SK-N-SH (cell line): ENCODE results near the gene TOMM20. TPM values are rescaled to one million over a fixed set of nuclear protein-coding genes. Genes with fewer than 3 reads are reported as not detected.

Experiments used
- CTCF ChIA-PET: fragments of 300-600, 350-600 bp; formaldehyde crosslinking; extraction: SDS; loops from one replicate; lab custom pipeline; 2021; lab: Yijun Ruan, JAX
- POLR2A ChIA-PET: fragments of 350-600 bp; sonication (Branson Sonifier 250); formaldehyde crosslinking; extraction: SDS; loops from one replicate; lab custom pipeline; 2020; ENCODE audit warnings: antibody characterized with exemption, inconsistent platforms; lab: Yijun Ruan, JAX
- DNase-seq: peaks from one replicate; pipeline ENCODE4 v3.0.0; 2012
- H2AFZ ChIP-seq: fragments of 200-600 bp; sonication (generic); 2 replicates; pipeline ENCODE4 v1.8.1; 2016; ENCODE audit warnings: antibody characterized with exemption, mild to moderate bottlenecking, low read depth
- H3F3A ChIP-seq: fragments of 200-600 bp; sonication (generic); replicated peaks from 2 replicates; pipeline ENCODE3; 2016; ENCODE audit warnings: antibody characterized with exemption, mild to moderate bottlenecking; ENCODE audit not compliant: insufficient read depth
- H3K27ac ChIP-seq, 2 experiments: fragments of 200-500 bp in 1 of 2; fragments of 200-600 bp in 1 of 2; sonication (Bioruptor generic) in 1 of 2; sonication (generic), shearing (Covaris generic) in 1 of 2; 2 replicates each; pipeline versions ENCODE4 v1.5.1 to v1.6.1; 2014 to 2016; ENCODE audit warnings: low read depth in 2 of 2, inconsistent platforms in 1 of 2, low read length in 1 of 2, mild to moderate bottlenecking in 1 of 2, mixed read lengths in 1 of 2
- H3K27me3 ChIP-seq: fragments of 200-600 bp; sonication (generic), shearing (Covaris generic); 2 replicates; pipeline ENCODE4 v1.6.1; 2016; ENCODE audit warnings: mixed run types; ENCODE audit not compliant: insufficient read depth
- H3K36me3 ChIP-seq, 2 experiments: fragments of 200-500 bp in 1 of 2; fragments of 200-600 bp in 1 of 2; sonication (Bioruptor generic) in 1 of 2; sonication (generic) in 1 of 2; replicated peaks in 1 of 2; 2 replicates each; pipeline versions ENCODE3 to v1.5.1; 2014 to 2016; ENCODE audit warnings: low read length in 1 of 2, mild to moderate bottlenecking in 1 of 2; ENCODE audit not compliant: insufficient read depth in 2 of 2, control insufficient read depth in 1 of 2
- H3K4me1 ChIP-seq, 2 experiments: fragments of 200-500 bp in 1 of 2; fragments of 200-600 bp in 1 of 2; sonication (Bioruptor generic) in 1 of 2; sonication (generic), shearing (Covaris generic) in 1 of 2; 2 replicates each; pipeline versions ENCODE4 v1.5.1 to v1.6.1; 2014 to 2016; ENCODE audit warnings: low read depth in 1 of 2, low read length in 1 of 2, mixed run types in 1 of 2; ENCODE audit not compliant: insufficient read depth in 2 of 2, control insufficient read depth in 1 of 2
- H3K4me2 ChIP-seq: fragments of 200-600 bp; sonication (generic), shearing (Covaris generic); 2 replicates; pipeline ENCODE4 v1.6.1; 2017; ENCODE audit warnings: mixed run types
- H3K4me3 ChIP-seq, 2 experiments: fragments of 200-500 bp in 1 of 2; fragments of 200-600 bp in 1 of 2; sonication (Bioruptor generic) in 1 of 2; sonication (generic), shearing (Covaris generic) in 1 of 2; 2 replicates each; pipeline versions ENCODE4 v1.5.1 to v1.8.1; 2014 to 2016; ENCODE audit warnings: low read depth in 2 of 2, inconsistent platforms in 1 of 2, low read length in 1 of 2, mild to moderate bottlenecking in 1 of 2, mixed read lengths in 1 of 2, moderate library complexity in 1 of 2
- H3K79me2 ChIP-seq: fragments of 200-600 bp; sonication (generic); 2 replicates; pipeline ENCODE4 v1.8.1; 2017; ENCODE audit warnings: mild to moderate bottlenecking; ENCODE audit not compliant: insufficient read depth
- H3K9ac ChIP-seq: fragments of 200-600 bp; sonication (generic); 2 replicates; pipeline ENCODE4 v1.6.1; 2017; ENCODE audit warnings: mixed run types
- H3K9me2 ChIP-seq: fragments of 200-600 bp; sonication (generic); 2 replicates; pipeline ENCODE4 v1.6.1; 2017; ENCODE audit warnings: mixed run types
- H3K9me3 ChIP-seq: fragments of 200-600 bp; sonication (generic); 2 replicates; pipeline ENCODE4 v1.6.1; 2017; ENCODE audit warnings: mixed run types, mild to moderate bottlenecking, moderate library complexity
- H4K20me1 ChIP-seq: fragments of 200-600 bp; sonication (generic); 2 replicates; pipeline ENCODE4 v1.6.1; 2017; ENCODE audit warnings: mild to moderate bottlenecking, mixed run types; ENCODE audit not compliant: insufficient read depth
- CHD2 ChIP-seq: fragments of 150-350 bp; IDR thresholded peaks from 2 replicates; pipeline ENCODE4 v1.6.1; 2018; ENCODE audit warnings: low read length; ENCODE audit not compliant: partially characterized antibody
- ELF1 ChIP-seq: IDR thresholded peaks from 2 replicates; pipeline ENCODE4 v1.4.0; 2012
- FOSL2 ChIP-seq: IDR thresholded peaks from 2 replicates; pipeline ENCODE4 v1.4.0; 2012; ENCODE audit warnings: low read depth, mild to moderate bottlenecking, moderate library complexity, borderline replicate concordance
- FOXJ3 ChIP-seq: sonication (generic); formaldehyde crosslinking; IDR thresholded peaks from 2 replicates; pipeline ENCODE4 v1.5.1; 2020; ENCODE audit warnings: mild to moderate bottlenecking, missing genetic modification reagents
- GATA2 ChIP-seq: sonication (generic); formaldehyde crosslinking; IDR thresholded peaks from 2 replicates; pipeline ENCODE4 v1.5.0; 2020; ENCODE audit warnings: mild to moderate bottlenecking, missing genetic modification reagents
- MEF2A ChIP-seq: IDR thresholded peaks from 2 replicates; pipeline ENCODE4 v1.4.0; 2012; ENCODE audit warnings: low read depth, borderline replicate concordance
- MXI1 ChIP-seq: IDR thresholded peaks from 2 replicates; pipeline ENCODE4 v1.6.1; 2012; ENCODE audit warnings: mild to moderate bottlenecking, low read depth, low read length, improper control_type of control experiment
- POLR2AphosphoS5 ChIP-seq: IDR thresholded peaks from 2 replicates; pipeline ENCODE4 v1.6.1; 2012; ENCODE audit warnings: low read depth, low read length
- RAD21 ChIP-seq: IDR thresholded peaks from 2 replicates; pipeline ENCODE4 v1.6.1; 2012; ENCODE audit warnings: mild to moderate bottlenecking, low read length
- RCOR1 ChIP-seq: fragments of 150-350 bp; IDR thresholded peaks from 2 replicates; pipeline ENCODE4 v1.6.1; 2017; ENCODE audit warnings: antibody characterized with exemption, low read length
- SIN3A ChIP-seq: IDR thresholded peaks from 2 replicates; pipeline ENCODE4 v1.6.1; 2012; ENCODE audit warnings: low read depth, mild to moderate bottlenecking, low read length, moderate library complexity, borderline replicate concordance
- SMC3 ChIP-seq: IDR thresholded peaks from 2 replicates; pipeline ENCODE4 v1.6.1; 2012; ENCODE audit warnings: low read depth, low read length, improper control_type of control experiment
- TAF1 ChIP-seq: IDR thresholded peaks from 2 replicates; pipeline ENCODE4 v1.6.1; 2012; ENCODE audit warnings: low read depth, mild to moderate bottlenecking, low read length, moderate library complexity, borderline replicate concordance
- YY1 ChIP-seq: IDR thresholded peaks from 2 replicates; pipeline ENCODE4 v1.4.0; 2012; ENCODE audit warnings: low read depth, mild to moderate bottlenecking
- WGBS: methylation state at CpG from one replicate; pipeline ENCODE4 v1.1.6; 2017; ENCODE audit warnings: low lambda C conversion rate; 5-methylcytosine and 5-hydroxymethylcytosine counted together
- polyA plus RNA-seq, 3 experiments: library from polyadenylated mRNA; depleted of rRNA; stranded (reverse); fragments of >200 nt; gene quantifications; 2 replicates each; pipeline ENCODE4 v1.2.3, GENCODE V29; 2012
- TF ChIP-seq, protein P1 (sequence below): IDR thresholded peaks from 2 replicates; pipeline ENCODE4 v1.6.1; 2012; ENCODE audit warnings: mild to moderate bottlenecking, low read depth, low read length, moderate library complexity
- TF ChIP-seq, protein P2 (sequence below): fragments of 150-350 bp; IDR thresholded peaks from 2 replicates; pipeline ENCODE4 v1.6.1; 2016; ENCODE audit warnings: mild to moderate bottlenecking, low read depth, low read length
- TF ChIP-seq, protein P3 (sequence below): IDR thresholded peaks from 2 replicates; pipeline ENCODE4 v1.4.0; 2012; ENCODE audit warnings: low read depth
- TF ChIP-seq, protein P4 (sequence below): fragments of 150-350 bp; IDR thresholded peaks from 2 replicates; pipeline ENCODE4 v1.6.1; 2017; ENCODE audit warnings: antibody characterized with exemption, low read length, low read depth, borderline replicate concordance

TOMM20 gene
- polyA plus RNA-seq, 1 of the 3 experiments (the other 2 are of a cell fraction), result 86.2 TPM

DNA sequence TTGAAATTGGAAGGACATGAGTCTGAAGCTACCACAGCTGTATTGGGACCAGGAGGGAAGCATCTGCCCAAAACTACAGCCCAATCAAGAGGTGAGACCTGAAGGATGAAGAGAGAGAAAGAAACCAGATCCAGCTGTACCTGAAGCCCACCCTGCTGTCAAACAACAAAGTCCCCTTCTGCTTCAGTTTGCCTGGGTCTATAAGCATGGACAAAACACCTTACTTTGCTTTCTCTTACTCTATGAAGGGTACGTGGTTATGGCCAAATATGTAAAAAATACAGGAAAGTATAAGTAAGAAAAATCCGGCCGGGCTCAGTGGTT lies 26.4 kb downstream of the TOMM20 start:
- ChIA-PET CTCF (interaction anchor here (0.6 kb wide), 1 partner anchor 592 kb away, joined by 3 read pairs; no protein-coding TSS in a partner anchor), POLR2A (no interaction called here)
- Histone ChIP-seq H3K9ac (no peak overlapping the region), H3K4me2 (no peak overlapping the region), H3K36me3 (peaks cover 0 to under 1% of the 10 kb centered on the region in 2 experiments), H3K4me3 (no peak overlapping the region), H3K27me3 (no peaks in the 10 kb centered on the region), H3F3A (peaks cover 16% of the 10 kb centered on the region), H3K4me1 (peaks cover 0 to 2% of the 10 kb centered on the region in 2 experiments; a peak in 1 of 4 replicates), H3K79me2 (no peaks in the 10 kb centered on the region), H3K9me3 (no peaks in the 10 kb centered on the region), H3K27ac (no peak overlapping the region), H2AFZ (no peak overlapping the region), H4K20me1 (no peaks in the 10 kb centered on the region), H3K9me2 (no peaks in the 10 kb centered on the region)
- no peak for DNase-seq
- TF ChIP-seq ELF1 (no peak), FOXJ3 (CRISPR knock-in tag) (no peak), SIN3A (no peak), YY1 (no peak), GATA2 (CRISPR knock-in tag) (no peak), RCOR1 (no peak), MXI1 (no peak), FOSL2 (no peak), POLR2AphosphoS5 (no peak)
- TF ChIP-seq, protein P1, sequence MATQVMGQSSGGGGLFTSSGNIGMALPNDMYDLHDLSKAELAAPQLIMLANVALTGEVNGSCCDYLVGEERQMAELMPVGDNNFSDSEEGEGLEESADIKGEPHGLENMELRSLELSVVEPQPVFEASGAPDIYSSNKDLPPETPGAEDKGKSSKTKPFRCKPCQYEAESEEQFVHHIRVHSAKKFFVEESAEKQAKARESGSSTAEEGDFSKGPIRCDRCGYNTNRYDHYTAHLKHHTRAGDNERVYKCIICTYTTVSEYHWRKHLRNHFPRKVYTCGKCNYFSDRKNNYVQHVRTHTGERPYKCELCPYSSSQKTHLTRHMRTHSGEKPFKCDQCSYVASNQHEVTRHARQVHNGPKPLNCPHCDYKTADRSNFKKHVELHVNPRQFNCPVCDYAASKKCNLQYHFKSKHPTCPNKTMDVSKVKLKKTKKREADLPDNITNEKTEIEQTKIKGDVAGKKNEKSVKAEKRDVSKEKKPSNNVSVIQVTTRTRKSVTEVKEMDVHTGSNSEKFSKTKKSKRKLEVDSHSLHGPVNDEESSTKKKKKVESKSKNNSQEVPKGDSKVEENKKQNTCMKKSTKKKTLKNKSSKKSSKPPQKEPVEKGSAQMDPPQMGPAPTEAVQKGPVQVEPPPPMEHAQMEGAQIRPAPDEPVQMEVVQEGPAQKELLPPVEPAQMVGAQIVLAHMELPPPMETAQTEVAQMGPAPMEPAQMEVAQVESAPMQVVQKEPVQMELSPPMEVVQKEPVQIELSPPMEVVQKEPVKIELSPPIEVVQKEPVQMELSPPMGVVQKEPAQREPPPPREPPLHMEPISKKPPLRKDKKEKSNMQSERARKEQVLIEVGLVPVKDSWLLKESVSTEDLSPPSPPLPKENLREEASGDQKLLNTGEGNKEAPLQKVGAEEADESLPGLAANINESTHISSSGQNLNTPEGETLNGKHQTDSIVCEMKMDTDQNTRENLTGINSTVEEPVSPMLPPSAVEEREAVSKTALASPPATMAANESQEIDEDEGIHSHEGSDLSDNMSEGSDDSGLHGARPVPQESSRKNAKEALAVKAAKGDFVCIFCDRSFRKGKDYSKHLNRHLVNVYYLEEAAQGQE, result no peak
- TF ChIP-seq, protein P2, sequence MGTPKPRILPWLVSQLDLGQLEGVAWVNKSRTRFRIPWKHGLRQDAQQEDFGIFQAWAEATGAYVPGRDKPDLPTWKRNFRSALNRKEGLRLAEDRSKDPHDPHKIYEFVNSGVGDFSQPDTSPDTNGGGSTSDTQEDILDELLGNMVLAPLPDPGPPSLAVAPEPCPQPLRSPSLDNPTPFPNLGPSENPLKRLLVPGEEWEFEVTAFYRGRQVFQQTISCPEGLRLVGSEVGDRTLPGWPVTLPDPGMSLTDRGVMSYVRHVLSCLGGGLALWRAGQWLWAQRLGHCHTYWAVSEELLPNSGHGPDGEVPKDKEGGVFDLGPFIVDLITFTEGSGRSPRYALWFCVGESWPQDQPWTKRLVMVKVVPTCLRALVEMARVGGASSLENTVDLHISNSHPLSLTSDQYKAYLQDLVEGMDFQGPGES, result no peak
- WGBS, result 96% methylated on average over 3 of the region's 3 CpGs

DNA sequence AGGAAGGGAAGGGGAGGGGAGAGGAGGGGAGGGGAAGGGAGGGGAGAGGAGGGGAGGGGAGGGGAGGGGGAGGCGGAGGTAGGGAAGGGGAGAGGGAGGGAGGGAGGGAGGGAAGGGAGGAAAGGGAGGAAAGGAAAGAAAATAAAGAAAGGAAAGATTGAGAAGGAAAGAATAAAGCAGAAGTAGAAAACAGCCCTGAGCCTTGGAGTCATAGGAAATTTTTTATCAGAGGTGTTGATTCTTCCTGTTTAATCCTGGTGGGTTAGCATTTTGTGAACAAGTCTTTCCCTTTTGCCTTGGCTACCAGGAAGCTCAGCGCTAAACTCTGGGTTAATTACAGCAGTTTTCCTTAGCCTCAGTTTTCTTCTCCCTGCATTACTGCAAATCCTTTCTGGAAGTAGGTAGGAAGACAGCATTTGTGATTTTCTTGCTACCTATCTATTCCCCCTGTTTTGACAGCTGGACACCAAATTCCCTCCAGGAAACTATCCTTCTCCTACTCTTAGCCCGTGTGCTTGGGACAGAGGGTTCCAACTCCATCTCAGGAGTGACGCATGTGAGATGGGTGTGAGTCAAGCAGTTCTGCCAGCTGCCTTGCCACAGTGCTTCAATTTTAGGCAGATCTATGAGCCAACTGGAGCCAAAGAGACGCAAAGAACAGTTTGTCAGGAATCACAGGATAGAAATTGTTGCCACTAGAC lies 26.9 kb downstream of the TOMM20 start:
- WGBS, result 90% methylated on average over 5 of the region's 5 CpGs
- CTCF ChIA-PET, result interaction anchor here (0.6 to 1.9 kb wide), 2 partner anchors 315 to 591 kb away, joined by 3 to 6 read pairs; no protein-coding TSS in a partner anchor
- no peak overlapping the region for H3K9ac ChIP-seq
- no peak overlapping the region for H2AFZ ChIP-seq
- no peaks in the 10 kb centered on the region for H3K36me3 ChIP-seq
- peaks cover 16% of the 10 kb centered on the region for H3F3A ChIP-seq
- no peaks in the 10 kb centered on the region for H3K9me2 ChIP-seq
- DNase-seq, result no peak
- H3K9me3 ChIP-seq, result no peaks in the 10 kb centered on the region
- H3K27me3 ChIP-seq, result no peaks in the 10 kb centered on the region
- no peaks in the 10 kb centered on the region for H4K20me1 ChIP-seq
- H3K4me3 ChIP-seq, result no peak overlapping the region
- POLR2A ChIA-PET, result no interaction called here
- H3K79me2 ChIP-seq, result no peaks in the 10 kb centered on the region
- H3K4me2 ChIP-seq, result no peak overlapping the region
- no peak overlapping the region for H3K27ac ChIP-seq
- H3K4me1 ChIP-seq, result peaks cover 0 to 2% of the 10 kb centered on the region in 2 experiments; a peak in 1 of 4 replicates
- TF ChIP-seq, protein P3, sequence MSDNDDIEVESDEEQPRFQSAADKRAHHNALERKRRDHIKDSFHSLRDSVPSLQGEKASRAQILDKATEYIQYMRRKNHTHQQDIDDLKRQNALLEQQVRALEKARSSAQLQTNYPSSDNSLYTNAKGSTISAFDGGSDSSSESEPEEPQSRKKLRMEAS, result no peak
- TF ChIP-seq FOXJ3 (CRISPR knock-in tag), result no peak
- no peak for TF ChIP-seq MEF2A
- no peak for TF ChIP-seq TAF1
- no peak for TF ChIP-seq CHD2
- no peak for TF ChIP-seq SMC3
- TF ChIP-seq RAD21, result no peak
- TF ChIP-seq, protein P2, result no peak
- TF ChIP-seq, protein P4, sequence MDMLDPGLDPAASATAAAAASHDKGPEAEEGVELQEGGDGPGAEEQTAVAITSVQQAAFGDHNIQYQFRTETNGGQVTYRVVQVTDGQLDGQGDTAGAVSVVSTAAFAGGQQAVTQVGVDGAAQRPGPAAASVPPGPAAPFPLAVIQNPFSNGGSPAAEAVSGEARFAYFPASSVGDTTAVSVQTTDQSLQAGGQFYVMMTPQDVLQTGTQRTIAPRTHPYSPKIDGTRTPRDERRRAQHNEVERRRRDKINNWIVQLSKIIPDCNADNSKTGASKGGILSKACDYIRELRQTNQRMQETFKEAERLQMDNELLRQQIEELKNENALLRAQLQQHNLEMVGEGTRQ, result no peak
- TF ChIP-seq ELF1, result no peak
